ENCODE data around the gene KANSL3. TPM values are rescaled to one million over a fixed set of nuclear protein-coding genes. Genes with fewer than 3 reads are reported as not detected.

Gene KANSL3
- total RNA-seq, 2 experiments from 2014 or later = 60.8 to 64.4 TPM

DNA sequence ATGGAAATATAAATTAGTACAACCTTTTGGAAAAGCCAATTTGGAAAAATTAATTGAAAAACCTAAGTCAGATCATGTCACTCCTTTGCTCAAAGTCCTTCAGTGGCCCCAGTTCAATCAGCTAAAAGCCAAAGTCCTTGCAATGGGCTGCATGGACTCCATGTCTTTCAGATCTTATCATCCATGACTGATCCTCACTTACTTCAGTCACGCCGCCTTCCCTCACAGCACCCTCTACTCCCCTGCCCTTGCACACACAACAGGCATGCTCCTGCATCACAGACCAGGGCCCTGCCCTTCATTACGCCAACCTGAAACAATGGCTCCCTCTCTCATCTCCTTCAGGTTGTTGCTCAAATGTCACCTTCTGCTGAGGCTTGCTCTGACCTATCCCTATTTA is 15.6 kb downstream of the KANSL3 start:
- DNase-seq (no peak), ATAC-seq (no peak)
- no peaks in the 10 kb centered on the region for H3K27me3 Mint-ChIP-seq (ENCODE audit: low read depth)
- POLR2A ChIA-PET = interaction anchor here (0.6 kb wide), 1 partner anchor 15 kb away, joined by 3 read pairs; the partner anchor contains the start of gene KANSL3
- H3K4me3 Mint-ChIP-seq = no peak overlapping the region
- CTCF ChIA-PET = interaction anchor here (0.8 kb wide), 1 partner anchor 127 kb away, joined by 3 read pairs; no protein-coding TSS in a partner anchor
- no peaks in the 10 kb centered on the region for H3K9me3 Mint-ChIP-seq (ENCODE audit: insufficient read depth)
- peaks cover 47% of the 10 kb centered on the region for H3K36me3 Mint-ChIP-seq (ENCODE audit: low read depth)
- H3K27ac Mint-ChIP-seq = peak overlapping the region; percentile 22
- H3K4me1 Mint-ChIP-seq (ENCODE audit: low read depth) = peaks cover 24% of the 10 kb centered on the region

DNA sequence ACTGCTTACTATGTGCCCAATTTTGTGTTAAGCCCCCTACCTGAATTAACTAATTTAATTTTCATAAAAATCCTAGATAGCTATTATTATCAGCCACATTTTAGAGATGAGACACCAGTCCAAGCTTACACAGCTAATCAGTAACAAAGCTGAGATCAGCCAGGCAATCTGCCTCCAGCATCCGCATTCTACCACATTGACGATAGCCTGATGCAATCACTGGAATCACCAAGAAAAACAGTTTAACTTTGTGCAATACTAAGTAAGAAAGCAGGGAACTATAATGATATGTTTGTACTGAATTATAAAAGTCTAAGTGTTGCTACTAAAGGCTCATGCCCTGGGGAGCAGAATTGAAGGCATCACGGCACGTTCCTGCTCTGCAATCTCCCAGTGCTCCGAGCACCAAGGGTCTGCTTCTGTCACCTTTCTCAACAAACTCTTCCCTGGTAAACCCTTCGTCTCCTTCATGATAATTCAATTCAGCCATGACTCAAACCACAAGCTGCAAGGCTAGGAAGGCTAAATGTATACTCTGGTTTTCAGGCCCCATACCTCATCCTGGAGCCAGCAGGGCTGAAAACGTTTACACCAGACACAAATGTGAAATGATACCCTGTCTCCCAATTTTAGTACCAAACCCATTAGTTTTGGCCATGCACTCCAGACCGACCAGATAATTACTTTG is 19.4 kb downstream of the KANSL3 start:
- H3K27ac Mint-ChIP-seq = peak overlapping the region; percentile 4
- CTCF ChIA-PET = no interaction called here

DNA sequence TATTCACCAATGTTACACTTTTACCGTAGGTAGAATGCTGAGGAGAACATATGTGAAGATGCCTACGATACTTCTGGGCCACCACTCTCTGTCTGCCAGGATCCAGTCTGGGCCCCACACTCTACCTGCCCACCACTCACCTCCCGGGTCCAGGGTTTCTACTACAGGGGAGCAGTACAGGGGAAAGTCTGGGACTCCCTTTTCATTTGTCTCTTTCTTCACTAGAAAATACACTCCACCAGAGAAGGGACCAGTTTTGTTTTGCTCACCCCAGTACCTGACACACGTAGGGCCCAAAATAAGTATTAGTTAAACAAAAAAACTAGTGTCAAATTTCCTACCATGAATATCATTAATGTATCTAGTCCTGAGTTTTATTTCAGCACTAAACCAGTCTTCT is 21.1 kb downstream of the KANSL3 start:
- Mint-ChIP-seq H3K4me3 (no peak overlapping the region), H3K27me3 (ENCODE audit: low read depth) (no peaks in the 10 kb centered on the region), H3K36me3 (ENCODE audit: low read depth) (peaks cover 55% of the 10 kb centered on the region), H3K27ac (peak overlapping the region; percentile 82), H3K4me1 (ENCODE audit: low read depth) (peaks cover 39% of the 10 kb centered on the region), H3K9me3 (ENCODE audit: insufficient read depth) (no peaks in the 10 kb centered on the region)
- ChIA-PET POLR2A (interaction anchor here (0.6 kb wide), 1 partner anchor 15 kb away, joined by 4 read pairs; no protein-coding TSS in a partner anchor), CTCF (no interaction called here)
- DNase-seq (no peak), ATAC-seq (peak; percentile 24)

More for the DNA sequence above, 19.4 kb downstream of the KANSL3 start:
- Mint-ChIP-seq H3K4me1 (ENCODE audit: low read depth) (peaks cover 39% of the 10 kb centered on the region), H3K4me3 (no peak overlapping the region), H3K27me3 (ENCODE audit: low read depth) (no peaks in the 10 kb centered on the region), H3K36me3 (ENCODE audit: low read depth) (peaks cover 56% of the 10 kb centered on the region), H3K9me3 (ENCODE audit: insufficient read depth) (no peaks in the 10 kb centered on the region)
- DNase-seq = no peak
- POLR2A ChIA-PET = interaction anchor here (0.8 kb wide), 1 partner anchor 198 kb away, joined by 3 read pairs; no protein-coding TSS in a partner anchor
- ATAC-seq = no peak

GRCh38 chr2:96616535-96616934 is 21.6 kb downstream of the KANSL3 start:
- Mint-ChIP-seq H3K4me3 (no peak overlapping the region), H3K36me3 (ENCODE audit: low read depth) (peaks cover 58% of the 10 kb centered on the region)
- CTCF ChIA-PET = no interaction called here

DNA sequence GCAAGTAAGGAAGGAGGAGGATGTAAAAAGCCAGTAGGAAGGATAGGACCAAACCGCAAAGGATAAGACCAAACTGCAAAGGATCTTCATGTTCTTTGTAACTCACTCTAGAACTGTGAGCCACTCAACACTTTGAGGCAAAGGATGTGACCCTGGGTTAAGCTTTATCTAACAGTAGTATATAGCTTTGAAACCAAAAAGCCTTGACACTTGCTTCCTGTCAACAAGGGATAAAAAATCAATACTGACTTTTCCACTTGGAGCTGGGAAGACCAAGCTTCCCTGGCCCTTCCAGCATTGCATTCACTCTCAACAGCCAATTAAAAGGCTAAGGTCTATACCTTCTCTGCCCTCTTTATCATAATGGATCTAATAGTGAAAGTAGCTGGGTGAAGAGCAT is 22.0 kb downstream of the KANSL3 start:
- no peaks in the 10 kb centered on the region for H3K9me3 Mint-ChIP-seq (ENCODE audit: insufficient read depth)
- no peak for ATAC-seq
- H3K27ac Mint-ChIP-seq = peak overlapping the region; percentile 9
- ChIA-PET CTCF (no interaction called here), POLR2A (no interaction called here)
- H3K4me1 Mint-ChIP-seq (ENCODE audit: low read depth) = peaks cover 39% of the 10 kb centered on the region
- H3K36me3 Mint-ChIP-seq (ENCODE audit: low read depth) = peaks cover 62% of the 10 kb centered on the region
- no peak overlapping the region for H3K4me3 Mint-ChIP-seq
- H3K27me3 Mint-ChIP-seq (ENCODE audit: low read depth) = no peaks in the 10 kb centered on the region
- DNase-seq = no peak

More at GRCh38 chr2:96616535-96616934, 21.6 kb downstream of the KANSL3 start:
- peak overlapping the region; percentile 82 for H3K27ac Mint-ChIP-seq
- ATAC-seq = no peak
- no peaks in the 10 kb centered on the region for H3K27me3 Mint-ChIP-seq (ENCODE audit: low read depth)
- DNase-seq = no peak
- no peaks in the 10 kb centered on the region for H3K9me3 Mint-ChIP-seq (ENCODE audit: insufficient read depth)
- peaks cover 39% of the 10 kb centered on the region for H3K4me1 Mint-ChIP-seq (ENCODE audit: low read depth)
- POLR2A ChIA-PET = no interaction called here

- Mint-ChIP-seq H3K27ac (peak overlapping the region; percentile 57), H3K27me3 (ENCODE audit: low read depth) (no peaks in the 10 kb centered on the region), H3K36me3 (ENCODE audit: low read depth) (peaks cover 82% of the 10 kb centered on the region), H3K4me1 (ENCODE audit: low read depth) (no peaks in the 10 kb centered on the region), H3K9me3 (ENCODE audit: insufficient read depth) (no peaks in the 10 kb centered on the region), H3K4me3 (no peak overlapping the region)
- DNase-seq = no peak
- ChIA-PET CTCF (no interaction called here), POLR2A (no interaction called here)
- ATAC-seq = no peak
Measured at GRCh38 chr2:96608469-96609455, 29.4 kb downstream of the KANSL3 start.

- H3K4me1 Mint-ChIP-seq (ENCODE audit: low read depth) = peaks cover 24% of the 10 kb centered on the region
- CTCF ChIA-PET = interaction anchor here (1.2 to 1.8 kb wide), 3 partner anchors 28 to 197 kb away, joined by 3 to 5 read pairs (median 4); no protein-coding TSS in a partner anchor
- H3K36me3 Mint-ChIP-seq (ENCODE audit: low read depth) = peaks cover 83% of the 10 kb centered on the region
- no peak overlapping the region for H3K4me3 Mint-ChIP-seq
- DNase-seq (no peak), ATAC-seq (no peak)
- H3K27me3 Mint-ChIP-seq (ENCODE audit: low read depth) = no peaks in the 10 kb centered on the region
- H3K27ac Mint-ChIP-seq = no peak overlapping the region
- no peaks in the 10 kb centered on the region for H3K9me3 Mint-ChIP-seq (ENCODE audit: insufficient read depth)
- POLR2A ChIA-PET = interaction anchor here (0.6 to 1.2 kb wide), 3 partner anchors 10 to 37 kb away, joined by 3 to 4 read pairs (median 4); no protein-coding TSS in a partner anchor
Measured at GRCh38 chr2:96604104-96604503, 34.0 kb downstream of the KANSL3 start.

GRCh38 chr2:96602330-96602823 is 35.7 kb downstream of the KANSL3 start:
- H3K4me3 Mint-ChIP-seq = no peak overlapping the region
- no peaks in the 10 kb centered on the region for H3K27me3 Mint-ChIP-seq (ENCODE audit: low read depth)
- DNase-seq = no peak
- peak overlapping the region; percentile 77 for H3K27ac Mint-ChIP-seq
- H3K9me3 Mint-ChIP-seq (ENCODE audit: insufficient read depth) = no peaks in the 10 kb centered on the region
- no peak for ATAC-seq
- ChIA-PET POLR2A (interaction anchor here (0.6 to 0.9 kb wide), 2 partner anchors 9 to 15 kb away, joined by 3 to 4 read pairs; no protein-coding TSS in a partner anchor), CTCF (interaction anchor here (1.1 to 1.5 kb wide), 3 partner anchors 48 to 510 kb away, joined by 3 to 4 read pairs (median 4); partner anchors contain the start of gene ANKRD36)
- peaks cover 84% of the 10 kb centered on the region for H3K36me3 Mint-ChIP-seq (ENCODE audit: low read depth)
- peaks cover 28% of the 10 kb centered on the region for H3K4me1 Mint-ChIP-seq (ENCODE audit: low read depth)

DNA sequence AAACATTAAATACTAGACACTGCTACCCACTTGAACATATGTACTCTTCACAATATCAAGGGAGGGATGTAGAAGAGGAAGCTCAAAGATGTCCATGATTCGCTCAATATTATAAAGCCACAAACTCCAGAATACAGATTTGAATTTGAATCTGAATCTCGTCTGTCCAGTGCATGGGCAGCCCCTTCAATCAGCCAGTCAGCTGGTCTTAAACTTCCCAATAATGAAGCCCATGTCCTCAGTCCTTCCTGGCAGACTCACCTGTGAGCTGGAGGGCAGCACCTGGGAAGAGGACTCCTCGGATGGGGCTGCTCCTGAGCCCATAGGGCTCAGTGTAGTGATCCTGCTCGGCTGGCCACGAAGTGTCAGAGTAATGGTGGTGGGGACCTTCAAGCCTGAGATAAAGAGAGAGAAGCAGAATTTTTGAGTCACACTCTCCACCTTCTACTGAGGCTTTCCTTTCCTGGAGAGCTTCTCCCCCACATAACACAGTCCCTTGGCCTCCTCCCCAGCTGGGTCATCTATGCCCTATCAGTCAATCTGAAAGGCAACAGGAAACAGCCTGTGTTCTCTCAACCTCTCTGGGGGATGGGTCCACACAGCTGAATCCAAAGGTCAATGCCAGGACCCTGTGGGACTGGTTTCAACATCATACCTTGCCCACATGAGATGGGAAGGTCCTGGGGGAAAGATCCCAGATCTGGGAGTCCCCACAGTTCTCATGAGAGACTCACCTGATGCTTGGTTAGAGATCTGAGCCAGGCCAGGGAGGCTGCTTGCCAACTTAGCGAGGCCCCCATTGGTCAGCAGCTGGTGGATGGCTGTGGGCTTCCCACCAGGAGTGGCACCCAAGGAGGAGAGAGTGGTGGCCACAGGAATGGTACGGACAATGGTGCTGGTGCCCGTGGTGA is 36.5 kb downstream of the KANSL3 start:
- no peak for DNase-seq
- peak; percentile 44 for ATAC-seq
- no peaks in the 10 kb centered on the region for H3K9me3 Mint-ChIP-seq (ENCODE audit: insufficient read depth)
- H3K27ac Mint-ChIP-seq = peak overlapping the region; percentile 77
- H3K4me3 Mint-ChIP-seq = no peak overlapping the region
- H3K27me3 Mint-ChIP-seq (ENCODE audit: low read depth) = no peaks in the 10 kb centered on the region
- peaks cover 34% of the 10 kb centered on the region for H3K4me1 Mint-ChIP-seq (ENCODE audit: low read depth)
- CTCF ChIA-PET = interaction anchor here (0.7 to 1.5 kb wide), 4 partner anchors 47 to 511 kb away, joined by 3 to 5 read pairs (median 4); partner anchors contain the start of gene ANKRD36
- POLR2A ChIA-PET = interaction anchor here (0.6 to 0.9 kb wide), 2 partner anchors 10 to 16 kb away, joined by 3 to 4 read pairs; no protein-coding TSS in a partner anchor
- peaks cover 85% of the 10 kb centered on the region for H3K36me3 Mint-ChIP-seq (ENCODE audit: low read depth)

DNA sequence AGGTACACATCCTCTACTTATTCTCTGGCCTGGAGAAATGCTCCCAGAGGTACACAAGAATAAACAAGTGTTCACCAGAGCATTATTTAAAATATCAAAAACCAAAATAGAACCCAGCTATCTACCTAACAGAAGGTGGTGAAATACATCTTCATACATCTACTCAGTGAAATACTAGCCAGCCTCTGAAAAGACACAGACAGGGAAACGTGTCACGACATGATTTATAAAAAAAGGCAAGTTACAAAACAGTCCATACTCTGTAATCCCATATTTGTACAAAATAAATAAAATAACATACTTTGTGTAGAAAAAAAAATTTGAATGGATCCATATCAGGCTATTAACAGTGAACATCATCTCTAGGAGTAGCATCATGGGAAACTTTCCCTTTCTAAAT is 38.2 kb downstream of the KANSL3 start:
- Mint-ChIP-seq H3K9me3 (ENCODE audit: insufficient read depth) (no peaks in the 10 kb centered on the region), H3K4me3 (no peak overlapping the region), H3K36me3 (ENCODE audit: low read depth) (peaks cover 79% of the 10 kb centered on the region), H3K4me1 (ENCODE audit: low read depth) (peaks cover 50% of the 10 kb centered on the region), H3K27me3 (ENCODE audit: low read depth) (no peaks in the 10 kb centered on the region), H3K27ac (no peak overlapping the region)
- ChIA-PET POLR2A (no interaction called here), CTCF (interaction anchor here (0.8 kb wide), 1 partner anchor 161 kb away, joined by 3 read pairs; no protein-coding TSS in a partner anchor)
- DNase-seq (no peak), ATAC-seq (no peak)

- H3K4me1 Mint-ChIP-seq (ENCODE audit: low read depth) = peaks cover 71% of the 10 kb centered on the region
- H3K9me3 Mint-ChIP-seq (ENCODE audit: insufficient read depth) = no peaks in the 10 kb centered on the region
- no peaks in the 10 kb centered on the region for H3K27me3 Mint-ChIP-seq (ENCODE audit: low read depth)
- no peak for DNase-seq
- no peak overlapping the region for H3K4me3 Mint-ChIP-seq
- H3K36me3 Mint-ChIP-seq (ENCODE audit: low read depth) = peaks cover 85% of the 10 kb centered on the region
- H3K27ac Mint-ChIP-seq = peak overlapping the region; percentile 31
- ATAC-seq = no peak
- ChIA-PET CTCF (no interaction called here), POLR2A (no interaction called here)
Measured at GRCh38 chr2:96596596-96596995, 41.5 kb downstream of the KANSL3 start.
